Stimulated activated CD8-positive, alpha-beta memory T cell treated with anti-CD3 and anti-CD28 coated beads, Interleukin-15, amount 100 ng/mL, for 1 hour (primary cell): Measurements from ENCODE around the gene BRCA2.

ENCODE experiments used
- DNase-seq: peaks from one replicate; pipeline ENCODE4 v3.0.0-alpha.2; 2020; ENCODE audit warnings: low read depth

BRCA2 gene

GRCh38 chr13:32381539-32381938 is 66.2 kb downstream of the BRCA2 start:
- no peak for DNase-seq

GRCh38 chr13:32383836-32384618 is 68.7 kb downstream of the BRCA2 start:
- no peak for DNase-seq

- DNase-seq: no peak
Measured at GRCh38 chr13:32384702-32385101, 69.4 kb downstream of the BRCA2 start.

GRCh38 chr13:32385410-32385809 is 70.1 kb downstream of the BRCA2 start:
- DNase-seq: no peak

- DNase-seq: no peak
Measured at GRCh38 chr13:32390048-32390447, 74.7 kb downstream of the BRCA2 start.

- no peak for DNase-seq
Measured at GRCh38 chr13:32390484-32390883, 75.2 kb downstream of the BRCA2 start.

- no peak for DNase-seq
Measured at GRCh38 chr13:32391101-32391619, 75.9 kb downstream of the BRCA2 start.

GRCh38 chr13:32403108-32403507 is 87.8 kb downstream of the BRCA2 start:
- DNase-seq: no peak

GRCh38 chr13:32407854-32408253 is 92.5 kb downstream of the BRCA2 start:
- DNase-seq: no peak

- DNase-seq: no peak
Measured at GRCh38 chr13:32408296-32409000, 93.1 kb downstream of the BRCA2 start.

GRCh38 chr13:32409001-32409313 is 93.6 kb downstream of the BRCA2 start:
- DNase-seq: no peak

GRCh38 chr13:32409561-32410421 is 94.5 kb downstream of the BRCA2 start:
- DNase-seq: no peak

GRCh38 chr13:32413284-32413683 is 98.0 kb downstream of the BRCA2 start:
- DNase-seq: no peak

- no peak for DNase-seq
Measured at GRCh38 chr13:32414580-32414979, 99.3 kb downstream of the BRCA2 start.

- DNase-seq: no peak
Measured at GRCh38 chr13:32415019-32415418, 99.7 kb downstream of the BRCA2 start.

GRCh38 chr13:32417995-32418394 is 102.7 kb downstream of the BRCA2 start:
- no peak for DNase-seq

GRCh38 chr13:32419862-32420261 is 104.6 kb downstream of the BRCA2 start:
- DNase-seq: no peak

GRCh38 chr13:32423592-32423991 is 108.3 kb downstream of the BRCA2 start:
- no peak for DNase-seq

- DNase-seq: no peak
Measured at GRCh38 chr13:32425158-32425557, 109.8 kb downstream of the BRCA2 start.

GRCh38 chr13:32426191-32426989 is 111.1 kb downstream of the BRCA2 start:
- DNase-seq: no peak

- no peak for DNase-seq
Measured at GRCh38 chr13:32426990-32427851, 111.9 kb downstream of the BRCA2 start.
